Fibroblast of skin of left quadriceps (primary cell): Measurements from ENCODE around the gene EML4.
"Not testable (repeated sequence)": the region's sequence is repeated elsewhere in the genome, so short reads cannot be mapped to it uniquely, and the experiment has no call there.

Experiments used
- DNase-seq, 2 experiments: peaks; one replicate each; pipeline ENCODE4 v3.0.0-alpha.2; 2013; ENCODE audit warnings: low read depth in 2 of 2

EML4 gene, protein sequence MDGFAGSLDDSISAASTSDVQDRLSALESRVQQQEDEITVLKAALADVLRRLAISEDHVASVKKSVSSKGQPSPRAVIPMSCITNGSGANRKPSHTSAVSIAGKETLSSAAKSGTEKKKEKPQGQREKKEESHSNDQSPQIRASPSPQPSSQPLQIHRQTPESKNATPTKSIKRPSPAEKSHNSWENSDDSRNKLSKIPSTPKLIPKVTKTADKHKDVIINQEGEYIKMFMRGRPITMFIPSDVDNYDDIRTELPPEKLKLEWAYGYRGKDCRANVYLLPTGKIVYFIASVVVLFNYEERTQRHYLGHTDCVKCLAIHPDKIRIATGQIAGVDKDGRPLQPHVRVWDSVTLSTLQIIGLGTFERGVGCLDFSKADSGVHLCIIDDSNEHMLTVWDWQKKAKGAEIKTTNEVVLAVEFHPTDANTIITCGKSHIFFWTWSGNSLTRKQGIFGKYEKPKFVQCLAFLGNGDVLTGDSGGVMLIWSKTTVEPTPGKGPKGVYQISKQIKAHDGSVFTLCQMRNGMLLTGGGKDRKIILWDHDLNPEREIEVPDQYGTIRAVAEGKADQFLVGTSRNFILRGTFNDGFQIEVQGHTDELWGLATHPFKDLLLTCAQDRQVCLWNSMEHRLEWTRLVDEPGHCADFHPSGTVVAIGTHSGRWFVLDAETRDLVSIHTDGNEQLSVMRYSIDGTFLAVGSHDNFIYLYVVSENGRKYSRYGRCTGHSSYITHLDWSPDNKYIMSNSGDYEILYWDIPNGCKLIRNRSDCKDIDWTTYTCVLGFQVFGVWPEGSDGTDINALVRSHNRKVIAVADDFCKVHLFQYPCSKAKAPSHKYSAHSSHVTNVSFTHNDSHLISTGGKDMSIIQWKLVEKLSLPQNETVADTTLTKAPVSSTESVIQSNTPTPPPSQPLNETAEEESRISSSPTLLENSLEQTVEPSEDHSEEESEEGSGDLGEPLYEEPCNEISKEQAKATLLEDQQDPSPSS

GRCh38 chr2:42169100-42169873 lies at the start of gene EML4:
Gene EML4, plus strand, starts transcription at chr2:42169353. Its CDS starts 259 bp downstream, at chr2:42169612.
- DNase-seq = peak; percentile 77 to 80

DNA sequence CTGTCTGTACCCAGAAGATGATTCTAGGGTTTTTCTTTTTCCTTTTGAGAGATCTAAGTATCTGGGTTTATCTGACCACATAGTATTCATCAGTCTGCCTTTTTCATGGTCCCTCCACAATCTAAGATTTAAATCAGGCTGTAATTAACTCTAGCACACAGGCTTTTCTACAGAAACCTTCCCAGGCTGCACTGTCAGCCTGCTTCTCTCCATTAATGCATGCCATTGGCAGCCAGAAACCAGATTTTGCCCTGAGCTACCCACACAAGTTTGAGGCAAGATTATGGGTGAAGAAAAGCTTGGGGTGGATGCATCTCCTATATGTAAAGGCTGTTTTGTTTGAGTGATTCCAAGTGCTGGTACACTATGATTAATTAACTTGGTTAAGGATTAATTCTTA lies 45.7 kb upstream of the EML4 start:
- DNase-seq = no peak

DNA sequence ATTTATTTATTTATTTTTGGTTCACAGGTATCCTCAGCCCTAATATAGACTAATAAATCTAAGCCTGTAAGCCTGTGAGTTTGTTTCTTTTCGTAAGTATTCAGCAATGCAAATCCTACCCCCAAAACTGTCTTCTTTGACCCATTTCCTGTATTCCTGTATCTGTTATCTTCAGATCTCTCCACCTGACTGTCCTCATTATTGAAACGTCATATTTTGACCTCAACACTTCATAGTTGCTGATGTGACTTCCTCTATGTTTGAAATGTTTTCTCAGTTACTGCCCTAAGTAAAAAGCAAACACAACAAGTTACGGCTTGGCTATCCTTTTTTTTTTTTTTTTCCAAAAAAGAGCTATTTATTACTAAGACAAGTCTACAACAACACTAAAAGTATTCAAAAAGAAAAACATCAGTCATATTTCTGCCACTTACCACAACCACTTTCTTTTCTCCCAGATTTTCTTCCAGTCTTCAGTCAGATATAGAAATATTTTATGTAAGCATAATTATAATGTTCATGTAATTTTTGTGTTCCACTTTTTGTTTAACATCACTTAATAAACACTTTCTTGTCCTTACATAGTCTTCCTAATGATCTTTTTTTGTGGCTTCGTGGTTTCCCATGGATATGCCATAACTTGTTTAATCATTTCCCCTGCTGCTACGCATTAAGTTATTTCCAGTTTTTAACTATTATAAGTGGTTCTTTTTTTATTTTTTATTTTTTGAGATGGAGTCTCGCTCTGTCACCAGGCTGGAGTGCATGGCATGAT lies 45.0 kb upstream of the EML4 start:
- no peak for DNase-seq

DNA sequence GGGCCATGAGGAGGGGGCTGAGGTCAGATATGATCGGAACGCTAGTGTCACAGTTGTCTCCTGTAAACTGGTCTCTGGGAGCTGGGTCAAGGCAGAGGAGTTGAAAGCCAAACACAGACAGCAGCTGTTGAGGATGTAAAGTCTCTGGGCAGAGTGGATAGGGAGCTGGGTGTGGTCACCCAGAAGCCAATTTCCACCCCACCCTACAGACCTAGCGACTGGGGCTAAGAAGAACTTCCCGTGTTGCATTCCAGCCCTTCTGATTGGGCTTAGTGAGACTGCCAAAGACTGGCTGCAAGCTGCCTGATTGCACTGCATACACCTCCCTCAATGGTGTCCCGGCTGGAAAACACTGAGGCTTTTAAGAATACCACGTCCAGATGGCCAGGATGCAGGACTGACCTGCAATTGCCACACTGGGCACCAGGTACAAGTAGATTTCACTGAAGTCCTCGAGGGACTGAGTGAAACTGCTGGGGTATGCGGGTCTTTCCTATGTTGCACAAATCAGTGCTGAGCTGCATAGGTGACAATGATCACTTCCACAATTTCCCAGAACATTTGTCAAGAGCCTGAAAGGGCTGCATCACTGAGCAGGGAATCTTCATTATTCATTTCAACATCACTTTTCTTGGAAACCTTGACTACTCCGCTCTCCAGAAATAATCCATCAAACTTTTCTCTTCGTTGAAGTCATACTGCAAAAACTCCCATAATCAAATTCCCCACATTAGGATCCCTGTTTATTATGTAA lies 43.1 kb upstream of the EML4 start:
- no peak for DNase-seq

DNA sequence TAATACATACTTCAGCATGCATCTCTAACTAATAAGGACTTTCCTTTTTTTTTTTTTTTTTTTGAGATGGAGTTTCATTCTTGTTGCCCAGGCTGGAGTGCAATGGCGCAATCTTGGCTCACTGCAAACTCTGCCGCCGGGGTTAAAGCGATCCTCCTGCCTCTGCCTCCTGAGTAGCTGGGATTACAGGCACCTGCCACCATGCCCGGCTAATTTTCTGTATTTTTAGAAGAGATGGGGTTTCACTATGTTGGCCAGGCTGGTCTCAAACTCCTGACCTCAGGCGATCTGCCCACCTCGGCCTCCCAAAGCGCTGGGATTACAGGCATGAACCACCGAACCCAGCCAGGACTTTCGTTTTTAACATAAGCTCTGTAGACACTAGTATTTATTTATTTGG lies 42.3 kb upstream of the EML4 start:
- DNase-seq = not testable (repeated sequence)

DNA sequence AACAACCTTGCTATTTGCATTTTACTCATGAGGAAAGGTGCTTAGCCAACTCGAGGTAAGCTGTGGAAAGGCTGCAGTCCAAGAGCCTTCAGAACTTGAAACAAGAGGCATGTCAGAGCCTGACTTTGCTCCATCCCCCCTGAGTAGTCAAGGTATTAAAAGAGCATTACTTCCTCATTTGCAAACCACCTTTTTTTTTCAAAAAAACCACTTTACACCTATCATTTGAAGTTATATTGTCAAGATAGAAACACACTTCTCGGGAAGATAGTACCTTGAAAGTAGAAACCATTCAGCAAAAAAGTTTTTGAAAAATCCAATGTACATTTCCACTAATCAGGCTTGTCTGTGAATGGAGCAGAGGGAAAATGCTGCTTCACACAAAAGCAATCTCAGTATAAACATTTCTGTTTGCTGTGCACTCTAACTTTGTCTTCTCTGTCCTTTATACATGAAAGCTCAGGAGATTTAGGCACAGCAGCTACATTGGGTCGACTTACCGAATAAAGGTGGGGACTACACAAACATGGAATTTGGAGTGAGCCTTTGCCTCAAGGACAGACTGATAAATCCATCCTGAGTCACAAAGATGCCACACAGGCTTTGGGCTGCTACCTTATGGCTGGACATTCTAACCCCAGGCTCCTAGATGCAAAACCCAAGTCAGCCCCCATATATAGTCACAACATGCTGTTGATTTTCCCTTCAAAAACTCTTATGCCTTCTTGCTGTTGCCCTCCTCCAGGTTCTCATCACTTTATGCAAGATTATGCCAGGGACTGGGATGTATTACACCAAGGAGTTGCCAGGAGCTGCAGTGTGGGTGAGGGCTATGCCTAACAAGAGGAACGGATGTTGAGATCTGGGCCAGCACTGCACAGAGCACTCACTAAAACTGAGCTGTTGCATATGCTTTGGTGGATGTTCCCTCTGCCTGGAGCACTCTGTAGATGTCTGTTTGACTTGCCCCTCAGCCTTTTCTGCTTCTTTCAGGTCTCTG lies 41.4 kb upstream of the EML4 start:
- DNase-seq = no peak

DNA sequence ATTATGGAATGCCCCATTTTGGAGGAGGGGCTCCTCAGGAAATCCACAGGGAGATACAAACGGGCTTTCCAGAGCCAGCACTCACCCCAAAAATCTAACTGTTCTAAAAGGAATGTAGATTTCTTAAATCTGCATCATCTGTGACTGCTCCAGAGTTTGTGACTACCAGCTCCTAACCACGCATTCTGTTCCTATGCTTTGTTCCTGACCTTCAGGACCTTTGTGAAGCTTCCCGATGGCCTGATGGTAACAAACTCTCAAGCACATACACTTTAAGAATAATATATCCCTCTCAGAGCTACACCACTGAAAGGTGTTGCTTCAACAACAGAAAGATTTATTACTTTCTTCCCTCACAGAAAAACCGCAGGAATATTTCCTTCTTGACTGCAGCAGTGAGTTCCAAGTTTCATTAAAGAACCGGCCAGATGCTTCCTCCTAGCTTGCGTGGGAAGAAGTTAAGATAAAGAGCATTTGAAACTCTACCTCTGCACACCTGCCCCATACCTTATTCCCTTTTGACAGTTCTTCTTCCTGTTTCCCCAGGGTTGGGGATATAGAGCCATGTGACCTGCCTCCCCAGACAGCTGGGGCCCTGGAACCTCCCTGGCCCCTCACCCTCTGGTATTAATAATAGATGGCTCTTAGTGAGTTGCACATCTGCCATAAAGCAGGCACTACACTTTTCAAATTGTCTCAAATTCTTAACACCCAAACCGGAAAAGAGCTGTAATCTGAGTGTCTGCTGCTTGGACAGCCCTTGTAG lies 40.2 kb upstream of the EML4 start:
- peak; percentile 90 for DNase-seq

GRCh38 chr2:42129487-42129852 lies 39.7 kb upstream of the EML4 start:
- DNase-seq = no peak

DNA sequence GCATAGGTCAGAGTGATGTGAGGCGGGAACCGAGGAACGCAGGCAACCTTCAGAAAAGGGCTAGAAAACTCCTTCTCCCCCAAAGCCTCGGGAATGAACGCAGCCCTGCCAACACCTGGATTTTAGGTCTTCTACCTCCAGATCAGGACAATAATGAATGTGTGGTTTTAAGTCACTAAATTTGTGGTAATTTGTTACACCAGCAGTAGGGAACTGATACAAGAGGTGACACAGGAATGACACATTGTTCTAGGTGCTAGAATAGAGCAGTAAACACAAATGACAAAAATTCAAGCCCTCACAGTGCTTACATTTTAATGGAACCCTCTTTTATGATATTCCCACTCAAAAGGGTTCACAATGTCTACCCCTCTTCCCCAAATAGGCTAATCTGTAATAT lies 39.2 kb upstream of the EML4 start:
- no peak for DNase-seq

GRCh38 chr2:42130858-42131257 lies 38.3 kb upstream of the EML4 start:
- DNase-seq = not testable (repeated sequence)

GRCh38 chr2:42132191-42132965 lies 36.8 kb upstream of the EML4 start:
- DNase-seq = peak; percentile 98

DNA sequence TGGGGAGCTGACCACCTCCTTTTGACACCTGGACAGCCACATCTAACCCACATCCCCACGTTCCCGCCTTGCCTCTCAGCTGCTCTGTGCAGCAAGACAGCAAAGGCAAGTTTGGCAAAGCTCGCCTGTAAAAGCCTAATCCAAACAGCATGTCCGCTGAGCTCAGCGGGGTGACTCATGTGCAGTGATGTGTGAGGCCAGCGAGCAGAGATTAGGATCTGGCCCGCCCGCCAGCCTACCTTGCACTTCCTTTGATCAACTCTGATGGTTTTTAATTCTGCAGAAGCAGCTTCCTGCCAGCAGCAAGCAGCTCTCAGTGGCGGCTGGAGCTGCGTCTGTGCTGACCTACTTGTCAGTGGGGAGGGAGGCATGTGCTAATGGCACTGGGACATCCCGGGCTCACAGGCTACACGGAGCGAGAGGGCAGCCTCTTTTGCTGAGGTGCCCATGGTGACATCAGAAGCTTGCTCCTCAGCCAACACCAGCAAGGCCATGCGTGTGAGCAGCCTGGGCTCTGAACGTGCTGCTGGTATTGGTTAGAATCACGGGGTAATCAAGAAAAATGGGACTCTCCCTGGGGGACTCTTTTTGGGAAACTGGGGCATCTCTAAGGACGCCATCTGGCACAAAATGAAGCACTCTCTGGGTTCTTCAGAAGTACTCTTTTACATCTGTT lies 36.0 kb upstream of the EML4 start:
- DNase-seq = peak; percentile 96 to 97

DNA sequence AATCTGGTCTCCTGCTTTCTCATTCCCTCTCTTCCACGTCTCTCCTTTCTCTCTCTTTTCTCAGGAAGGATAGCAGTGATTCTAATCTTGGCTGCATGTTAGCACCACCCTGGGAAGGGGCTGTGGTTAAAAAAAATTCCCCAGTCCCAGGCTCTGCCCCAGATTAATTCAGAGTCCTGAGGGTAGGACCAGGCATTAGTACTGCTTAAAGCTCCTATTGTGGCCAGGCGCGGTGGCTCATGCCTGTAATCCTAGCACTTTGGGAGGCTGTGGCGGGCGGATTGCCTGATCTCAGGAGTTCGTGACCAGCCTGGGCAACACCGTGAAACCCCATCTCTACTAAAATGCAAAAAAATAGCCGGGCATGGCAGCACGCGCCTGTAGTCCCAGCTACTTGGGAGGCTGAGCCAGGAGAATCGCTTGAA lies 35.4 kb upstream of the EML4 start:
- no peak for DNase-seq

- not testable (repeated sequence) for DNase-seq
These were observed 34.7 kb upstream of the EML4 start for GRCh38 chr2:42134401-42134932.

- no peak for DNase-seq
These were observed 33.5 kb upstream of the EML4 start for GRCh38 chr2:42135381-42136312.

DNA sequence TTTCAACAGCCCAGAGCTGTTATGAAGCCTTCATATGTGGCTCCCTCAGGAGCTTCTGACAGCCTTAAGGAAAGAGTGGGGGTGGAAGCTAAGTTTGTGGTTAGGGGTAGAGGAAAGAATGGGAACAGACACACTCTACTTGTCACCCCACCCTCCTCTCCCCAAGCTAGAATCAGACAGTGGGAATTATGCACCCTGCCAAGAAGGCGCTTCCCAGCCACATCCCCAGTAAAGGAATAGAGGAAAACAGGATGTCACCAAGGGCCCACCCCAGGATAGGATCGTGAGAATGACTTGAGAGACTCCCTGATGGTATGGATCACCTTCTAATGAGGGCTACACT lies 32.4 kb upstream of the EML4 start:
- no peak for DNase-seq
